ENCODE measurements around the gene ZNF488.

ZNF488 gene

GRCh38 chr10:47405857-47406547 is 21.9 kb upstream of the ZNF488 start:
- no peaks in the 10 kb centered on the region for H3K36me3 ChIP-seq (ENCODE audit: control insufficient read depth, low read length)
- no peaks in the 10 kb centered on the region for H3K79me2 ChIP-seq (ENCODE audit: control insufficient read depth, low read length)
- no peak overlapping the region for H3K27ac ChIP-seq (ENCODE audit: low read depth, low read length)
- H3K9me3 ChIP-seq (ENCODE audit: control insufficient read depth, insufficient read depth, low read length): no peaks in the 10 kb centered on the region
- H3K4me3 ChIP-seq (ENCODE audit: low read length): no peak overlapping the region
- H3K4me1 ChIP-seq (ENCODE audit: control insufficient read depth, low read length): peaks cover 9% of the 10 kb centered on the region
- H3K27me3 ChIP-seq (ENCODE audit: control insufficient read depth, low read length): no peaks in the 10 kb centered on the region
- TF ChIP-seq EZH2phosphoT487 (IDR thresholded peaks at IDR 0.05; ENCODE audit: borderline replicate concordance, low read length) (no peak), CTCF (IDR thresholded peaks at IDR 0.05; ENCODE audit: low read depth, low read length, poor library complexity, severe bottlenecking) (no peak)
- H3K4me2 ChIP-seq (ENCODE audit: low read length): no peak overlapping the region
- no peaks in the 10 kb centered on the region for H3F3A ChIP-seq (ENCODE audit: control insufficient read depth, insufficient read depth)
- H3K9me2 ChIP-seq (replicated peaks; ENCODE audit: control insufficient read depth, low read length): no peaks in the 10 kb centered on the region
- H4K20me1 ChIP-seq (ENCODE audit: control insufficient read depth, insufficient read depth, low read depth, low read length): no peaks in the 10 kb centered on the region

GRCh38 chr10:47404937-47405336 is 20.8 kb upstream of the ZNF488 start:
- Histone ChIP-seq H3F3A (ENCODE audit: control insufficient read depth, insufficient read depth) (no peaks in the 10 kb centered on the region), H3K27ac (ENCODE audit: low read depth, low read length) (no peak overlapping the region), H3K36me3 (ENCODE audit: control insufficient read depth, low read length) (no peaks in the 10 kb centered on the region), H3K9me2 (replicated peaks; ENCODE audit: control insufficient read depth, low read length) (no peaks in the 10 kb centered on the region), H3K4me1 (ENCODE audit: control insufficient read depth, low read length) (peaks cover 9% of the 10 kb centered on the region), H4K20me1 (ENCODE audit: control insufficient read depth, insufficient read depth, low read depth, low read length) (no peaks in the 10 kb centered on the region), H3K4me3 (ENCODE audit: low read length) (no peak overlapping the region), H3K9me3 (ENCODE audit: control insufficient read depth, insufficient read depth, low read length) (no peaks in the 10 kb centered on the region), H3K79me2 (ENCODE audit: control insufficient read depth, low read length) (no peaks in the 10 kb centered on the region), H3K27me3 (ENCODE audit: control insufficient read depth, low read length) (no peaks in the 10 kb centered on the region), H3K4me2 (ENCODE audit: low read length) (no peak overlapping the region)
- TF ChIP-seq EZH2phosphoT487 (IDR thresholded peaks at IDR 0.05; ENCODE audit: borderline replicate concordance, low read length) (no peak), CTCF (IDR thresholded peaks at IDR 0.05; ENCODE audit: low read depth, low read length, poor library complexity, severe bottlenecking) (no peak)

- TF ChIP-seq EZH2phosphoT487 (IDR thresholded peaks at IDR 0.05; ENCODE audit: borderline replicate concordance, low read length) (no peak), CTCF (IDR thresholded peaks at IDR 0.05; ENCODE audit: low read depth, low read length, poor library complexity, severe bottlenecking) (no peak)
- no peaks in the 10 kb centered on the region for H3K36me3 ChIP-seq (ENCODE audit: control insufficient read depth, low read length)
- H3F3A ChIP-seq (ENCODE audit: control insufficient read depth, insufficient read depth): no peaks in the 10 kb centered on the region
- H3K4me2 ChIP-seq (ENCODE audit: low read length): no peak overlapping the region
- H3K9me3 ChIP-seq (ENCODE audit: control insufficient read depth, insufficient read depth, low read length): no peaks in the 10 kb centered on the region
- peaks cover 4% of the 10 kb centered on the region for H3K4me1 ChIP-seq (ENCODE audit: control insufficient read depth, low read length)
- no peaks in the 10 kb centered on the region for H3K27me3 ChIP-seq (ENCODE audit: control insufficient read depth, low read length)
- no peaks in the 10 kb centered on the region for H3K9me2 ChIP-seq (replicated peaks; ENCODE audit: control insufficient read depth, low read length)
- H4K20me1 ChIP-seq (ENCODE audit: control insufficient read depth, insufficient read depth, low read depth, low read length): no peaks in the 10 kb centered on the region
- no peak overlapping the region for H3K27ac ChIP-seq (ENCODE audit: low read depth, low read length)
- no peak overlapping the region for H3K4me3 ChIP-seq (ENCODE audit: low read length)
- H3K79me2 ChIP-seq (ENCODE audit: control insufficient read depth, low read length): no peaks in the 10 kb centered on the region
Measured at GRCh38 chr10:47404446-47404845, 20.4 kb upstream of the ZNF488 start.
